Fibroblast of mammary gland (primary cell): ENCODE data around the gene FOSL2.

Experiments
- DNase-seq: peaks from one replicate; pipeline ENCODE4 v3.0.0-alpha.2; 2010; ENCODE audit warnings: low read depth
- H3K4me3 ChIP-seq: 2 replicates; pipeline ENCODE4 v1.5.1; 2011; ENCODE audit warnings: low read depth, mild to moderate bottlenecking, low read length, moderate library complexity; ENCODE audit not compliant: control insufficient read depth
- TF ChIP-seq, protein P1 (sequence below): conservative IDR thresholded peaks from 2 replicates; pipeline ENCODE4 v1.5.1; 2011; ENCODE audit warnings: low read depth, low read length, inconsistent platforms; ENCODE audit not compliant: control insufficient read depth, insufficient read depth

Gene FOSL2

DNA sequence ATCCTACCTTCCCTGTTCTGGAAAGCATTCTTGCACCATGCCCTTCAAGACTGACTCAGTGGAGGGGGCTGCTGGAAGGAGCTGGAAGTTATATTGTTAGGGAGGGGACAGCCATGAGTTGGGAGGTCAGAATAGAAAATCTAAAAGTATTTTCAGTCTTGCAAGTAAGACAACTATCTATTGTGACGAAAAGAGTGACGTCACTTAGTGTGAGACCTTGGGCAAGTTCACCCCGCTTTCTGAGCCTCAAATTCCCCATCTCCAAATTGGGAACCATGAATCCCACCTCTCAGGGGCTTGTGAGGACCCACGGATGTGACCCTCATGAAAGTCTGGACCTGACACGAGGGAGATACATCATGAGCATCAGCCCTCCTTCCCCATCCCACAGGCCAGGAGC is 46.5 kb downstream of the FOSL2 start:
- TF ChIP-seq, protein P1, sequence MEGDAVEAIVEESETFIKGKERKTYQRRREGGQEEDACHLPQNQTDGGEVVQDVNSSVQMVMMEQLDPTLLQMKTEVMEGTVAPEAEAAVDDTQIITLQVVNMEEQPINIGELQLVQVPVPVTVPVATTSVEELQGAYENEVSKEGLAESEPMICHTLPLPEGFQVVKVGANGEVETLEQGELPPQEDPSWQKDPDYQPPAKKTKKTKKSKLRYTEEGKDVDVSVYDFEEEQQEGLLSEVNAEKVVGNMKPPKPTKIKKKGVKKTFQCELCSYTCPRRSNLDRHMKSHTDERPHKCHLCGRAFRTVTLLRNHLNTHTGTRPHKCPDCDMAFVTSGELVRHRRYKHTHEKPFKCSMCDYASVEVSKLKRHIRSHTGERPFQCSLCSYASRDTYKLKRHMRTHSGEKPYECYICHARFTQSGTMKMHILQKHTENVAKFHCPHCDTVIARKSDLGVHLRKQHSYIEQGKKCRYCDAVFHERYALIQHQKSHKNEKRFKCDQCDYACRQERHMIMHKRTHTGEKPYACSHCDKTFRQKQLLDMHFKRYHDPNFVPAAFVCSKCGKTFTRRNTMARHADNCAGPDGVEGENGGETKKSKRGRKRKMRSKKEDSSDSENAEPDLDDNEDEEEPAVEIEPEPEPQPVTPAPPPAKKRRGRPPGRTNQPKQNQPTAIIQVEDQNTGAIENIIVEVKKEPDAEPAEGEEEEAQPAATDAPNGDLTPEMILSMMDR: no peak
- no peak for DNase-seq
- no peak overlapping the region for H3K4me3 ChIP-seq

DNA sequence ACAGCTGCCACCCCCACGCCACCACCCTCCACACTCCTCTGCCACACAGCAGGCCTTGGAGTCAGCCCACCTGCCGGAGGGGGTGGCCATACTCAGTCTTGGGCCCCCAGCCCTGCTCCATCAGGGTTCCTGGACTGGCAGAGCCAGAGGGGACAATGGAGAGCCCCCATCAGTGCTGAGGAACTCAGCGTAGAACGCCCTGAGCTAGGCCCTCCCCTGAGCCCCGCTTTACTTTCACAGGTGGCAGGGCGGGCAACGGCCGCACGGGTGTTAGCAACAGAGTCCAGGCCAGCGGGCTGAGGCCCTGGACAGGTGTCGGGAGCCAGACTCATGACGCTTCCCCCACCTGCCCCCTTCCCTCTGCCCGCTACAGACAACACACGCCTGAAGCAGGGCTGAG is 47.1 kb downstream of the FOSL2 start:
- TF ChIP-seq, protein P1: no peak
- H3K4me3 ChIP-seq: no peak overlapping the region
- no peak for DNase-seq

DNA sequence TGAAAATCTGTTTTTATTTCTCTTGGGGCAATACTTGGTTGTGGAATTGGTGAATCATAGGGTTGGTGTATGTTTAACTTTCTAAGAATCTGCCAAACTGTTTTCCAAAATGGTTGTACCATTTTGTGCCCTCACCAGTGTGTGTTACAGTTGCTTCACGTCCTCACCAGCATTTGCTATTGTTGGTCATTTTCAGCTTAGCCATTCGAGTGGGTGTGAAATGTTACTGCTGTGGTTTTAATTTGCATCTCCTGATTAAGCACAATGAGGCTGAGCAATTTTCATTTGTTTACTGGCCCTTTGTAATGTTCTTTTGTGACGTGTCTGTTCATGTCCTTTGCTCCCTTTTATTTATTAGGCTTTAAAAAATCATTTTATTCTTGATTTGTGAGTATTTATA is 49.7 kb downstream of the FOSL2 start:
- no peak overlapping the region for H3K4me3 ChIP-seq
- TF ChIP-seq, protein P1: no peak
- DNase-seq: peak; percentile 35

DNA sequence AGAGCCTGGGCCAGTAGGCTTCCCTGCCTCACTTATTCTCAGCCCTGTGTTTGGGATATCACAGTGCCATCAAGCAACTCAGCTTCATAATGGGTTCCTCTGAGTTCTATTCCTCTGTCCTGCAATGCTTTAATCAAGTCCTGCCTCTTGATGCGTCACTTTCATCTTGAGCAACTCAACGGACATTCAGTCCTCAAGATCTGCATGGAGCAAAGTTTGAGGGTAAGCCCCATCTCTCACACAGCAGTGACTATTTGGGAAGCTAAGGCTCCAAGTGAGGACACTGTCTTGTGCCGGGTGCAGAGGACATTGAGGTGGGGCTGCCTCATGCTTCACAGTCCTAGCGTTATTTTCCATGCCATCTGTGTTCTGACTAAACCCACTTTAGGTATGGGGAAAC is 52.3 kb downstream of the FOSL2 start:
- H3K4me3 ChIP-seq: no peak overlapping the region
- peak; percentile 75 for DNase-seq
- TF ChIP-seq, protein P1: no peak

DNA sequence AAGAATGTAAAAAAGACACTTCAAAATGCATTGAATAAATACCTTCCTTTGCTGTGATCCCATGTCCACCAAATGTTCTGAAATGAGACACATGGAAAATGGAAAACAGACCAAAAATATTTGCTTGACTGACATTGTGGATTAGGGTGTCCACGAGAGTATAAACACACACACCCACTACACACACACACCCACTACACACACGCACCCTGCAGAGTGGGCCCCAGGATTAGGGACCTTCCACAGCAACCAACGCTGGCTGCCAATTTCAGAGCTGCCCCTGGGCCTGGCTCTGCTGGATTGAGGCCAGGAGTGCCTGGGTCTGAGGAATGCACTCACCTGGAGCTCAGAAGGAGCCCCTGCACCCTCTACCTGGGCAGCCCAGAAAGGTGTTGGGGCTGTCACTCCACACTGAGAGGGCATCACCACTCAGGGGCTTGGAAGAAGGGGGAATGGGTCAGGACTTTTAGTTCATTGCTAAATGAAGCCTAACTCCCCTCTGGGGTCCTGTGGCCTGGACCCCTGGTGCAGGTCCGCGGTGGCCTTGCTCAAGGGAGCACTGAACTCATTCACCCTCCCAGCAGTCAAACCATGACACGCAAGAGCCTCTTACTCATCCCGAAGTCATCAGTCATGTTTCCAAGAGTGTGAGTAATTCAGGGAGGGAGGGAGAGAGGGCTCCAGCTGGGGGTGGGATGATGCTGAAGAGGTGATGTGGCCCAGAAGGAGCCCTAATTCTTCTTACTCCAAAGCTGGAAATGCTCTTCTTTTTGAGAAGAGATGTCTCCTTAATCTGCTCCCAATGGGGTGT is 53.0 kb downstream of the FOSL2 start:
- DNase-seq: peak; percentile 98
- TF ChIP-seq, protein P1: no peak
- H3K4me3 ChIP-seq: no peak overlapping the region

DNA sequence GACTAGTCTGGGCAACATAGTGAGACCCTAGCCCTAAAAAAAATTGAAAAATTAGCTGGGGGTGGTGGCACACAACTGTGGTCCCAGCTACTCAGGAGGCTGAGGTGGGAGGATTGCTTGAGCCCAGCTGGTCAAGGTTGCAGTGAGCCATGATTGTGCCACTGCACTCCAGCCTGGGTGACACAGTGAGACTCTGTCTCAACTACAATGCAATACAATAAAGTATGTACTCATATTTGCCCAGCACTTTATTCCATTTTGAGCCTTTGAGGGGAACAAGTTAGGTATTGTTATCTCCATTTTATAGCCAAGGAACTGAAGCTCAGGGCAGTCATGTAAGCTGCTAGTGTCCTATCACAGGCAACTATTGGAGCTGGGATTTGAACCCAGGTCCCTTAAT is 53.9 kb downstream of the FOSL2 start:
- no peak for DNase-seq
- H3K4me3 ChIP-seq: no peak overlapping the region
- TF ChIP-seq, protein P1: no peak
